ENCODE data around the gene ZNF816.
"Not testable (repeated sequence)": the region's sequence is repeated elsewhere in the genome, so short reads cannot be mapped to it uniquely, and the experiment has no call there.

The ZNF816 gene

GRCh38 chr19:52959613-52960295 is 2.9 kb downstream of the ZNF816 start:
- DNase-seq (ENCODE audit: low read depth), result no peak

DNA sequence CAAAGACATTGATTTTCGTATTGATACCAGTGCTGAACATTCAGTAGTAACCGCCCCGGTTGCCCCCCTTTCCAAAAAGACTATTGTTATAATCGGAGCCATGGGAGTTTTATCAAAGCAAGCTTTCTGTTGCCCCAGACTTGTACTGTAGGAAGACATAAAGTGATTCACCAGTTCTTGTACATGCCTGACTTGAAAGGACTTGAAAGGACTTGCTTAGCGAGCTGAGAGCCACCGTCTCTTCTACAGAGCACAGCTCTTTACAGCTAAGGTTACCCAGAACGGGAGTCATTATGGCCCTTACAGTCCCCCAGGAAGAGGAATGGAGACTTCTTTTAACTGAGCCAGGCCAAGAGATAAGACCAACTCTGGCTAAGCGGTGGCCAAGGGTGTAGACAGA is 5.1 kb downstream of the ZNF816 start:
- no peak for DNase-seq (ENCODE audit: low read depth)

- DNase-seq (ENCODE audit: low read depth), result no peak
Measured at GRCh38 chr19:52956917-52957316, 5.8 kb downstream of the ZNF816 start.

- DNase-seq (ENCODE audit: low read depth), result no peak
Measured at GRCh38 chr19:52949422-52949821, 13.3 kb downstream of the ZNF816 start.

- no peak for DNase-seq (ENCODE audit: low read depth)
Measured at GRCh38 chr19:52948025-52948770, 14.5 kb downstream of the ZNF816 start.

DNA sequence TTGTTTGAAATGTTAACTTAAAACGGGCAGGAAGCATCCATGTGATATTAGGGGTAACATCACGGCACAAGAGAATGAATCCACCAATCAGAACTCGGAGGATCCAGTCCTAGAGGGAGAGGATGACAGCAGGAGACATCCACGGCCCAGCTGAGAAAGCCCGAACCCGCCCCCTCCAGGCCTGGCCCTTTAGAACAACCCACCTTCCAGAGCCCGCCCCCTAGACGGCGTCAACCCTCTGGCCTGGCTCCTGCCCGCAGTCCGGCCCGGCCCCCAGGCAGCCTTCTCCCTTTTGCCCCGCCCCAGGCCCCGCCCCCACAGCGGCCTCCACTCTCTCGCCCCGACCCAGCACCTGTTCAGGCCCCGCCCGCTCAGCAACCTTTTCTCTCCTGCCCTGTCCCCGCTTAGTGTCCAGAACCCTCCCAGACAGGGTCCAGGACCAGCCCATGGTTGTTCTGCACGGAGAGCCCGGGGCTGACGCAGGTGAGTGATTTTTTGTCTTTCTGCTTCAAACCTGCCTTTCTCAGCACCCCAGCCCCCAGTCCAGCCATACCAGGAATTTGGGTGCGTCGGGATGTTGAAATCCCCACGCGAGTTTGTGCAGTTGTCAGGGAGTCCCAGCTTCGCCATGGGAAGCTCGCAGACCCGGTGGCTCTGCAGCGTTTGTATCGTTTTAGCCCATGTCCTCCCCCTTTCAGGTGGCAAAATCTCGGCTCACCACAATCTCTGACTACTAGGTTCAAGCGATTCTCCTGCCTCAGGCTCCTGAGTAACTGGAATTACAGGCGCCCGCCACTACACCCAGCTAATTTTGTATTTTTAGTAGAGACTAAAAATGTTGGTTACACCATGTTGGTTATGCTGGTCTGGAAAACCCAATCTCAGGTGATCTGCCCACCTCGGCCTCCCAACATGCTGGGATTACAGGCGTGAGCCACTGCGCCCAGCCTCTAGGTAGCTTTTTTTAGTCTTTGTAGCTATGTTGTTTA is 16.1 kb downstream of the ZNF816 start:
- no peak for DNase-seq (ENCODE audit: low read depth)

DNA sequence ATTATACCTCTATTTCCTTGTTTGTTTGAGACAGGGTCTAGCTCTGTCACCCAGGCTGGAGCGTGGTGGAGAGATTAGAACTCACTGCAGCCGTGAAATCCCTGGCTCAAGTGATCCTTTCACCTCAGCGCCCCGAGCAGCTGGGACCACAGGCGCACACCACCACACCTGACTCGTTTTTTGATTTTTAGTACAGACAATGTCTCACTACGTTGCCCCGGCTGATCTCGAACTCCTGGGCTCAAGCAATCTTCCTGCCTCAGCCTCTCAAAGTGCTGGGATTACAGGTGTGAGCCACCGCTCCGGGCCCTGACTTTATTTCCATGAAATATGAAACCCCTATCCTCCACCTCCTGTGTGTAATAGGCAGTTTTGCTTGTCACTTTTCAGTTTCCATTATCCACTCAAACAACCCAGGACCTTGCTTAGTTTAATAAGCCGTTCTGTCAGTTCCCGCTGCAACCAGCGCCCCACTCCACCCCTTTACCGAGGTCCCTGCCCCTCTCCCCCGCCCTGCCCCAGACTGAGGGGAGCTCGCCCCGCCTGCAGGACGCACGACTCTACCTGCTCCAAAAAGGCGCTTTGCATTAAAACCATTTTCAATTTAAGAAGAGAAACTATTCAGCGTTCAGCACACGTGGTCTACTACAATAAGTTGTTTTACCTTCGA is 16.9 kb downstream of the ZNF816 start:
- no peak for DNase-seq (ENCODE audit: low read depth)

DNA sequence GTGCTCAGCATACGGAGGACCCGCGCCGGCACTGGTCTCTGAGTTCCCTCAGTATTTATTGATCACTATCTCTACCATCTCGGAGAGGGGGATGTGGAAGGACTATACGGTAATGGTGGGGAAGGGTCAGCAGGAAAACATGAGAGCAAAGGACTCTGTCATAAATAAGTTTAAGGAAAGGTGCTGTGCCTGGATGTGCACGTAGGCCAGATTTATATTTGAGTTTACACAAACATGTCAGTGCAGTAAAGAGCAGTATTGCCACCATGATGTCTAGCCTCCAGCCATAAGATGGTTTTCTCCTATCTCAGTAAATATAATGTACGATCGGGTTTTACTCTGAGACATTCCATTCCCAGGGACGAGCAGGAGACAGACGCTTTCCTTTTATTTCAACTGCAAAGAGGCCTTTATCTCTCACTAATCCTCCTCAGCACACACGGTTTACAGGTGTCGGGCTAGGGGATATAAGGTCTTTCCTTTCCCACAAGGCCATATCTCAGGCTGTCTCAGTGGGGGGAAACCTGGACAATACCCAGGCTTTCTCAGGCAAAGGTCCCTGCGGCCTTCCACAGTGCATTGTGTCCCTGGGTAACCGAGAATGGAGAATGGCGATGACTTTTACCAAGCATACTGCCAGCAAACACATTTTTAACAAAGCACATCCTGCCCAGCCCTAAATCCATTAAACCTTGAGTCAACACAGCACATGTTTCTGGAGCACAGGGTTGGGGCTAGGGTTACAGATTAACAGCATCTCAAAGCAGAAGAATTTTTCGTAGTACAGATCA is 17.8 kb downstream of the ZNF816 start:
- not testable (repeated sequence) for DNase-seq (ENCODE audit: low read depth)

DNA sequence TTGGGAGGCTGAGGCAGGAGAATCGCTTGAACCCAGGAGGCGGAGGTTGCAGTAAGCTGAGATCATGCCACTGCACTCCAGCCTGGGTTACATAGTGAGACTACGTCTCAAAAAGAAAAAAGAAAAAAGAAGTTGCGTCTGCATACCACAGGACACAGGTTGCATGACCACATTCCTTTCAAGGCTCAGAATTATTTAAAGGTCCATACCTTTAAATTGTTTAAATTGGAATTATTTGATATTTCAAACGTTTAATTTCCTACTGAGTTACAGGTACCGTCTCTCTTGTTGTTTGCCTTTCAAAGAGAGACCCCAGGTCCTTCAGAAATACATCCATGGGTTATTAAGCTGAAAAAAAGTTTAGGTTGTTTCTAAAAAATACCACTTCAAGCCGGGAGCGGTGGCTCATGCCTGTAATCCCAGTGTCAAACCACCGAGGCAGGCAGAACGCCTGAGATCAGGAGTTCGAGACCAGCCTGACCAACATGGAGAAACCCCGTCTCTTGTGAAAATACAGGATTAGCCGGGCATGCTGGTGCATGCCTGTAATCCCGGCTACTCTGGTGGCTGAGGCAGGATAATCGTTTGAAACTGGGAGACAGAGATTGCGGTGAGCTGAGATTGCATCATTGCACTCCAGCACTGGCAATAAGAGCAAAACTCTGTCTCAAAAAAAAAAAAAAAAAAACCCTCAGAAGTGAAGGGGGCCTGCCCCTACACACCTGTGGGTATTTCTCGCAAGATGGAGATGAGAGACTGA is 18.6 kb downstream of the ZNF816 start:
- no peak for DNase-seq (ENCODE audit: low read depth)

DNA sequence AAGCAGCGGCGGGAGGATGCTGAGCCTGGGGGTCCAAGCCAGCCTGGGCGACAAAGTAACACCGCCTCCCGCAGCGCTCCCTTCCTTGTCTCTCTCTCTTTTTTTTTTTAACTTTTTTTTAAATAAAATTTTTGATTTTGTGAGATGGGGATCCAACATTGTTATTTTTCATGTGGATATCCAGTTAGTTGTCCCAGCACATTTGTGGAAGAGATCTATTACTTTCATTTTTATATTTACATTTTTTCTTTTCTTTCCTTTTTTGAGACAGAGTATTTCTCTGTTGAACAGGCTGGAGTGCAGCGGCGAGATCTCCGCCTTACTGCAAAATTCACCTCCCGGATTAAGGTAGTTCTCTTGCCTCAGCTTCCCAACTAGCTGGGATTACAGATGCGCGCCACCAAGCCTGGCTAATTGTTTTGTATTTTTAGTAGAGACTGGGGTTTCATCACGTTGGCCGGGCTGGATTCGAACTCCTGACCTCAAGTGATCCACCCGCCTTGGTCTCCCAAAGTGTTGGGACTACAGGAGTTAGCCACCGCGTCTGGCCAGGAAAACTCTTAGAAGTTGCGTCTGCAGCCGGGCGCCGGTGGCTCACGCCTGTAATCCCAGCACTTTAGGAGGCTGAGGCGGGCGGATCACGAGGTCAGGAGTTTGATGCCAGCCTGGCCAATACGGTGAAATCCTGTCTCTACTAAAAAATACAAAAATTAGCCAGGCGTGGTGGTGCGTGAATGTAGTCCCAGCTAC is 19.4 kb downstream of the ZNF816 start:
- DNase-seq (ENCODE audit: low read depth), result no peak

DNA sequence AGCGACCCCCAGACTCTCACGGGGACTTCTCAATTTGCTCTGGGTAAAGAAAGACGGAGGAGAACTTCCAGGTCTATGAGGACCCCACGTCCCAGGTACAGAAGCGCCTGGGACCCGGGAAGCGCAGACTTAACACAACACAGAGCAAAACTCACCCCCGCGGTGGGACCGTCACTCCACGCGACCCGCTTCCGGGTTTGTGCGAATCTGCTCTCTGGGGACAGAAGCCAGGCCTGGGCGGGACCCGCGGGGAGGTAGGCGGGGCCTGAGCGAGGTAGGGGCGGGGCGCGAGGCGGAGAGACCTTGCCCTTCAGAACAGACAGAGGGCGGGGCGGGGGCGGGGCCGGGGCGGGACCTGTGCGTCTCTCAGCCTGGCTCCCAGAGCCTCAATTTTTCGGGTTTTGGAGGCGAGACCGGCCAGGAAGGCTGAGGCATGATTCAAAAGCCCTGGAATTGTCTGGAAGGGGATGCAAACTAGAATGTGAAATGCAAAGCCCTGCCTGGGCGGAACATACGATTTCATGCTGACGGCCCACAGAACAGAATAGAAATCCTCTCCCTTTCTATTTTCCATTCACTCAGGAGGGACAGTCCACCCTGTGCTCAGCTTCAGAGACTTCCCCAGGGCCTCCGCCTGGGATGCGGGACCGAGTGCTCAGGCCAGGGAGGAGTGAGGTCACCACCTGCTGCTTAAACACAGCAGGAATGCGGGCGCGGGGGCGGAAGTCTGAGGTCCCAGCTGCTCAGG is 20.1 kb downstream of the ZNF816 start:
- peak; percentile 45 for DNase-seq (ENCODE audit: low read depth)

DNA sequence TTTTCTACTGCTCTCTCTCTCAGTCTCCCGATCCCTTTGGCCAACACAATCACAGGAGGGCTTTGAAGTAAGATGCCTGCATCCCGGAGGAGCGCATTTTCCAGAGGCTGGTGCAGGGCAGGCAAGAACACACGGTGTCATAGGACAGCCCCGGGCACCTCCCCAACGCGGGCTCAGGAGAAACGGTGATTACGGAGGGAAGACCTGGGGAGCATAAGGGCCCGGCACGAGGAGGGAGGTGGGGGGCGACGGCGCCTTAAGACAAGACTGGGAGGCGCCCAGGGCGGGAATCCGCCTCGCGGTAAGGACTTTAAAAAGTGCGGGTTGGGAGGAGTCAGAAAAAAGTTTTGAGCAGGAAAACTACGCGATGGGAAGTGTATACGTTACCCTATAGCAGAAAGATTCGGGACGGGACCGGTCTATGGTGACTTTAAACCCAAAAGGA is 20.7 kb downstream of the ZNF816 start:
- DNase-seq (ENCODE audit: low read depth), result no peak

- DNase-seq (ENCODE audit: low read depth), result not testable (repeated sequence)
Measured at GRCh38 chr19:52941523-52941922, 21.2 kb downstream of the ZNF816 start.

DNA sequence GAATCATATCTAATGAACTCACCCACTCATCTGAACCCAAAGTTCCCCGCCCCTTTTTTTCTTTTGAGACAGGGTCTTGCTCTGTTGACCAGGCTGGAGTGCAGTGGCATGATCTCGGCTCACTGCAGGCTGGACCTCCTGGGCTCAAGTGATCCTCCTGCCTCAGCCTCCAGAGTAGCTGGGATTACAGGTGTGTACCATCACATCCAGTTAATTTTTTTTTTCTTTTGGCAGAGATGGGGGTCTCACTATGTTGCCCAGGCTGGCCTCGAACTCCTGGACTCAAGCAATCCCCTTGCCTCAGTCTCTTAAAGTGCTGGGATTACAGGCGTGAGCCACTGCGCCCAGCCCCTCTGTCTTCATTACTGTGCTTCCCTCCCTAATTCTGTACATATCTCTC is 21.8 kb downstream of the ZNF816 start:
- not testable (repeated sequence) for DNase-seq (ENCODE audit: low read depth)

DNA sequence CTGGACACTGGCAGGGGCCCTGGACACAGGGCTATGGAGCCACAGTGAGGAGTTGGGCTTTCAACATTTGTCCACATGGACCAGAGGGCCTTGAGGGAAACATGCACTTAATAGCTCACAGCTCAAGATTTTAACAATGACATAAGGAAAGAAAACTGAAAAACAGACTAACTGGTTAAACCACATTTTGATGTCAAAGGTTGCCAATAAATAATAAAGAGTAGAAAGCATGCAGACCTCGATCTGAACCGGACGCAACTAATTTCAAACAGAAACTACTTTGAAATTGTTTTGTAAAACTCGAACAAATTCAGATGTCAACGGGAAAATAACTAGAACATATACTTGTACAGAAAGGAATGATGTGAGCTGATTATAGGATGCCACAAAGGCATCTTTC is 23.9 kb downstream of the ZNF816 start:
- DNase-seq (ENCODE audit: low read depth), result no peak

DNA sequence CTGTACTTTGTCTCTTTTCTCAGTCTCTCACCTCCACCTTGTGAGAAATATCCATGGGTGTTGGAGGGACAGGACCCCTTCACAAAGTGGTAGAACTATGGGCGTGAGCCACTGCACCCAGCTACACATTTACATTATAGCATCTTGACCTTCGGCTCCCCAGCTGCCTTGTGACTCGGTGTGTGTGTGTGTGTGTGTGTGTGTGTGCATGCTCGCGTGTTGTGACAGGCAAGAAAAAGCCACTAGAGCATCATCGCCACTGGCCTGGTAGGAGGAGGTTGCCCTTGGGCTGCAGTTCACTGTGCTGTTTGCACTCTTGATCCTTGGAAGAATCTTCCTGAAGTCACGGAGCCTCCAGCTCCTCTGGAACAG is 25.7 kb downstream of the ZNF816 start:
- DNase-seq (ENCODE audit: low read depth), result no peak

DNA sequence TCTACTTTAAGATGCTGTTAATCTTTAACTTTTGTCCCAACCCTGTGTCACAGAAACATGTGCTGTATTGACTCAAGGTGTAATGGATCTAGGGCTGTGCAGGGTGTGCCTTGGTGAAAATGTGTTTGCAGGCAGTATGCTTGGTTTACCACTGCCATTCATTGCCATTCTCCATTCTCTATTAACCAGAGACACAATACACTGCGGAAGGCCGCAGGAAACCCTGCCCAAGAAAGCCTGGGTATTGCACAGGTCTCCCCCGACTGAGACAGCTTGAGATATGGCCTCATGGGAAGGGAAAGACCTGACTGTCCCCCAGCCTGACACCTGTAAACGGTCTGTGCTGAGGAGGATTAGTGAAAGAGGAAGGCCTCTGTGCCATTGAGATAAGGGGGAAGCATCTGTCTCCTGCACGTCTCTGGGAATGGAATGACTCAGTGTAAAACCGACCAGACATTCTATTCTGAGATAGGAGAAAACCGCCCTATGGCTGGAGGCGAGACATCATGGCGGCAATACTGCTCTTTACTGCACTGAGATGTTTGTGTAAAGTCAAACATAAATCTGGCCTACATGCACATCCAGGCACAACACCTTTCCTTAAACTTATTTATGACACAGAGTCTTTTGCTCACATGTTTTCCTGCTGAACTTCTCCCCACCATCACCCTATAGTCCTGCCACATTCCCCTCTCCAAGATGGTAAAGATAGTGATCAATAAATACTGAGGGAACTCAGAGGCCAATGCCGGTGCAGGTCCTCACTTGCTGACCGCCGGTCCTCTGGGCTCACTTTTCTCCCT is 26.3 kb downstream of the ZNF816 start:
- no peak for DNase-seq (ENCODE audit: low read depth)

DNA sequence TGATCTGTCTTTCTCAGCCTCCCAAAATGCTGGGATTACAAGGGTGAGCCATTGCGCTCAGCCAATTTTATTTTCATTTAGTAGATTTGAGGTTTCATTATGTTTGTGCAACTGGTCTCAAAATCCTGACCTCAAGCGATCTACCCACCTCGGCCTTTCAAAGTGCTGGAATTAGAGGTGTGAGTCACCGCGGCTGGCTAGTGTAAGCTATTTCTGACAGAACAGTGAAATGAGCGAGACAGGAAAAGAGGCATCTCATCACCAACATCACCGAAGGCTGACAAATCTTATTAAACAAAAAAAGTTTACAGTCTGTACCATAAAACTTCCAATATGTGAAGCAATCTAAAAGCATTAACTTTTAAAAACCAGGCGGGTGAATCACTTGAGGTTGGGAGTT is 27.2 kb downstream of the ZNF816 start:
- no peak for DNase-seq (ENCODE audit: low read depth)
